ENCODE results near the gene COPE.

COPE gene

DNA sequence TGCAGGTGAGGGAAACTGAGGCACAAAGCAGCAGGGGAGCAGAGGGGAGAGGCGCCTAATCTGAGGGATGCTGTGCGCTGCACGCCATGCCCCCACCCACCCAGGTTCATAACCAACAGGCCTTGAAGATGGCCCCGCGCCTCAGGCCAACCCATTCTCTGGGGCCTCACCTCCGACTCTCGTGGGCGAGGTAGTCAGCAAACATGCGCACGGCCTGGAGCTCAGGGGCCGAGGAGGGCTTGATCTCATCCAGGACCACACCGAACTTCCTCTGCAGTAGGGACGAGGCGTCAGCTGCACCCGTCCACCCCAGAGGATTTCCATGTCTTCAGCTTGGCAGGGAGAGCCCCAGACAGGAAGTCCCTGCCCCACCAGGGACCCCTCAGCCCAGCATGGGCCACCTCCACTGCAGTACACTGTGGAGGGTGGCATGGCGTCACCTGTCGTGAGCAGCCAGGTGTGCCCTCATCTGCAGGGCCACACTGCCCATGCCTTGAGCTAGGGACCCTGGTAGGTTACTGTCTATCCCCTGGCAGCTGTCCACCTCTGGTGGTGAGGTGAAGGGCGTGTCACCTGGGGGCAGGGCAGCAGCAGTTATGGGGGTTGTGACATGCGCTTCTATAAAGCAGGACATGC is 8.3 kb downstream of the COPE start:
- peaks cover 0 to 1% of the 10 kb centered on the region in 2 donors for H3K9me3 ChIP-seq (replicated peaks in 1 of 2; ENCODE audit: control insufficient read depth in 2 of 2, insufficient read depth in 1 of 2, low read depth in 1 of 2, low read length in 2 of 2)
- H4K91ac ChIP-seq (ENCODE audit: low read depth, low read length, poor library complexity) = no peak overlapping the region
- H2BK15ac ChIP-seq (ENCODE audit: low read length) = no peak overlapping the region
- peak overlapping the region; percentile 25 for H3K23ac ChIP-seq (ENCODE audit: low read depth, low read length, poor library complexity)
- no peak for DNase-seq (ENCODE audit: low spot score)
- no peak overlapping the region for H3K27ac ChIP-seq (replicated peaks; ENCODE audit: low read length)
- H3K36me3 ChIP-seq (replicated peaks in 1 of 2; ENCODE audit: control insufficient read depth in 2 of 2, insufficient read depth in 2 of 2, low read length in 2 of 2) = peaks cover 32 to 85% of the 10 kb centered on the region in 2 donors
- no peak overlapping the region for H3K14ac ChIP-seq (ENCODE audit: low read length)
- peak overlapping the region; percentile 46 for H2AK5ac ChIP-seq (ENCODE audit: low read depth, low read length)
- no peak overlapping the region for H2BK5ac ChIP-seq (ENCODE audit: low read length)
- peak overlapping the region; percentile 60 for H3K9ac ChIP-seq (ENCODE audit: low read depth, low read length, poor library complexity)
- WGBS, 2 donors (ENCODE audit: extremely low coverage in 2 of 2, insufficient read length in 2 of 2, insufficient replicate concordance in 1 of 2) = no CpG with 5 or more reads among the region's 19 CpGs
- H3K4me3 ChIP-seq (ENCODE audit: low read length in 2 of 2) = no peak overlapping the region
- no peak overlapping the region for H3K4me2 ChIP-seq (ENCODE audit: insufficient read depth, low read length, poor library complexity, severe bottlenecking)
- peaks cover 24% of the 10 kb centered on the region for H3K79me1 ChIP-seq (ENCODE audit: low read depth, low read length)
- no peaks in the 10 kb centered on the region for H3K4me1 ChIP-seq (ENCODE audit: control insufficient read depth in 2 of 2, insufficient read depth in 1 of 2, low read depth in 1 of 2, low read length in 2 of 2)
- H2BK120ac ChIP-seq (ENCODE audit: low read depth, low read length) = no peak overlapping the region
- H3K18ac ChIP-seq (ENCODE audit: low read length) = no peak overlapping the region
- peak overlapping the region; percentile 65 for H4K8ac ChIP-seq (ENCODE audit: low read depth, low read length)
- no peaks in the 10 kb centered on the region for H3K27me3 ChIP-seq (ENCODE audit: control insufficient read depth in 3 of 3, insufficient read depth in 3 of 3, low read depth in 1 of 3, low read length in 3 of 3)
- H2BK12ac ChIP-seq (ENCODE audit: low read length) = no peak overlapping the region
- no peak overlapping the region for H2AFZ ChIP-seq (ENCODE audit: low read length)
- H3K4ac ChIP-seq (ENCODE audit: low read length) = no peak overlapping the region

DNA sequence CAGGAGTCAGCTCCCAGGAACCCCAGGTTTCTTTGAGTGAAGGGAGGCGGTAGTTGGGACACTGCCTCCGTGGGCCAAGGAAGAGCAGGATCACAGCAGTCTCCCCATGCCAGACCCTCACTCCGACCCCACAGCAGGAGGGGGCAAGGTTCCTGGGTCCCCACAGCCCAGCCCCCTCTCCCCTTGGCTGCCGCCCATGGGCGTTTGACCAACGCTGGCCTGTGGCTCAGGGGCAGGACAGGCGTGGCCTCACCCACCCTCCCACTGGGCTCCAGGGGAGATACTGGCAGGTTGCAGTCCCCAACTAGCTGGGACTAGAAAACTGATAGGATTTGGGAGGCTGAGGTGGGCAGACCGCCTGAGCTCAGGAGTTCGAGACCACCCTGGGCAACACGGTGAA is 9.2 kb downstream of the COPE start:
- Histone ChIP-seq H3K27me3 (ENCODE audit: control insufficient read depth in 3 of 3, insufficient read depth in 3 of 3, low read depth in 1 of 3, low read length in 3 of 3) (no peaks in the 10 kb centered on the region), H3K36me3 (replicated peaks in 1 of 2; ENCODE audit: control insufficient read depth in 2 of 2, insufficient read depth in 2 of 2, low read length in 2 of 2) (peaks cover 30 to 85% of the 10 kb centered on the region in 2 donors)

DNA sequence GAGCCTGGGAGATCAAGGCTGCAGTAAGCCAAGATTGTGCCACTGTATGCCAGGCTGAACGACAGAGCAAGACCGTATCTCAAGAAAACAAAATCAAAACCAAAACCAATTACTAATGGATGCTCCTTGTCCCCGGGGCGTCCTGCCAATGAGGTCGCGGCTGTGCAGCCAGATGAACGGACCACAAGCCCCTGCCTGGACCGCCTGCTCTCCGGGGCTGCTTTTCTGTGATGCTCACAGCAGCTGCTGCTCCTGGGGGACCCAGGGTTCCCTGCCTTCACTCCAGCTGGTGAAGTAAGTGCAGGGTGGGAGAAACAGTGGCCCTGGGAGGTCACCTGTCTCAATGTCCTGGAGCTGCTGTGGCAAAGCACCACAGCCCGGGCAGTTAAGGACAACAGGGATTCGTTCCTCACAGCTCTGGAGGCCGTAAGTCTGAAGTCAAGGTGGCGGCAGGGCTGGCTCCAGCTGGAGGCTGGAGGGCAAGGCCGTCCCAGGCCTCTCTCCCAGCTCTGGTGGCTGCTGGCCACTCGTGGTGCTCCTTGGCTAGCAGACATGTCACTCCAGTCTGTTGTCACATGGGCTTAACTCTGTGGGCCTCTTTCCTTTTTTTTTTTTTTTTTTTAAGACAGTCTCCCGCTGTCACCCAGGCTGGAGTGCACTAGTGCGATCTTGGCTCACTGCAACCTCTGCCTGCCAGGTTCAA is 10.1 kb downstream of the COPE start:
- Histone ChIP-seq H3K14ac (ENCODE audit: low read length) (no peak overlapping the region), H3K27ac (replicated peaks; ENCODE audit: low read length) (no peak overlapping the region), H3K4me3 (ENCODE audit: low read length in 2 of 2) (peak overlapping the region in 1 of 2 donors; percentile 48), H3K23ac (ENCODE audit: low read depth, low read length, poor library complexity) (no peak overlapping the region), H3K36me3 (replicated peaks in 1 of 2; ENCODE audit: control insufficient read depth in 2 of 2, insufficient read depth in 2 of 2, low read length in 2 of 2) (peaks cover 32 to 86% of the 10 kb centered on the region in 2 donors), H3K9ac (ENCODE audit: low read depth, low read length, poor library complexity) (no peak overlapping the region), H3K4ac (ENCODE audit: low read length) (no peak overlapping the region), H2AK5ac (ENCODE audit: low read depth, low read length) (no peak overlapping the region), H4K8ac (ENCODE audit: low read depth, low read length) (no peak overlapping the region), H3K27me3 (ENCODE audit: control insufficient read depth in 3 of 3, insufficient read depth in 3 of 3, low read depth in 1 of 3, low read length in 3 of 3) (no peaks in the 10 kb centered on the region), H2BK15ac (ENCODE audit: low read length) (no peak overlapping the region), H3K9me3 (replicated peaks in 1 of 2; ENCODE audit: control insufficient read depth in 2 of 2, insufficient read depth in 1 of 2, low read depth in 1 of 2, low read length in 2 of 2) (peaks cover 0 to 1% of the 10 kb centered on the region in 2 donors), H2BK120ac (ENCODE audit: low read depth, low read length) (no peak overlapping the region), H2BK12ac (ENCODE audit: low read length) (no peak overlapping the region), H2AFZ (ENCODE audit: low read length) (no peak overlapping the region), H3K18ac (ENCODE audit: low read length) (no peak overlapping the region), H3K4me1 (ENCODE audit: control insufficient read depth in 2 of 2, insufficient read depth in 1 of 2, low read depth in 1 of 2, low read length in 2 of 2) (no peaks in the 10 kb centered on the region), H3K79me1 (ENCODE audit: low read depth, low read length) (peaks cover 21% of the 10 kb centered on the region), H2BK5ac (ENCODE audit: low read length) (no peak overlapping the region), H3K4me2 (ENCODE audit: insufficient read depth, low read length, poor library complexity, severe bottlenecking) (no peak overlapping the region), H4K91ac (ENCODE audit: low read depth, low read length, poor library complexity) (no peak overlapping the region)
- no CpG with 5 or more reads among the region's 17 CpGs for WGBS, 2 donors (ENCODE audit: extremely low coverage in 2 of 2, insufficient read length in 2 of 2, insufficient replicate concordance in 1 of 2)
- DNase-seq (ENCODE audit: low spot score) = no peak

More for the DNA sequence above, 9.2 kb downstream of the COPE start:
- no peak overlapping the region for H2AFZ ChIP-seq (ENCODE audit: low read length)
- no peak overlapping the region for H2BK5ac ChIP-seq (ENCODE audit: low read length)
- H4K91ac ChIP-seq (ENCODE audit: low read depth, low read length, poor library complexity) = no peak overlapping the region
- H3K14ac ChIP-seq (ENCODE audit: low read length) = no peak overlapping the region
- H3K4me2 ChIP-seq (ENCODE audit: insufficient read depth, low read length, poor library complexity, severe bottlenecking) = no peak overlapping the region
- no peak overlapping the region for H3K27ac ChIP-seq (replicated peaks; ENCODE audit: low read length)
- no peak overlapping the region for H4K8ac ChIP-seq (ENCODE audit: low read depth, low read length)
- H3K9ac ChIP-seq (ENCODE audit: low read depth, low read length, poor library complexity) = no peak overlapping the region
- no peak overlapping the region for H2BK12ac ChIP-seq (ENCODE audit: low read length)
- H3K18ac ChIP-seq (ENCODE audit: low read length) = no peak overlapping the region
- no peak overlapping the region for H2AK5ac ChIP-seq (ENCODE audit: low read depth, low read length)
- H3K4me1 ChIP-seq (ENCODE audit: control insufficient read depth in 2 of 2, insufficient read depth in 1 of 2, low read depth in 1 of 2, low read length in 2 of 2) = no peaks in the 10 kb centered on the region
- no CpG with 5 or more reads among the region's 10 CpGs for WGBS, 2 donors (ENCODE audit: extremely low coverage in 2 of 2, insufficient read length in 2 of 2, insufficient replicate concordance in 1 of 2)
- H3K4ac ChIP-seq (ENCODE audit: low read length) = no peak overlapping the region
- no peak overlapping the region for H3K23ac ChIP-seq (ENCODE audit: low read depth, low read length, poor library complexity)
- peaks cover 0 to 1% of the 10 kb centered on the region in 2 donors for H3K9me3 ChIP-seq (replicated peaks in 1 of 2; ENCODE audit: control insufficient read depth in 2 of 2, insufficient read depth in 1 of 2, low read depth in 1 of 2, low read length in 2 of 2)
- no peak overlapping the region for H2BK15ac ChIP-seq (ENCODE audit: low read length)
- no peak overlapping the region for H2BK120ac ChIP-seq (ENCODE audit: low read depth, low read length)
- no peak overlapping the region for H3K4me3 ChIP-seq (ENCODE audit: low read length in 2 of 2)
- no peak for DNase-seq (ENCODE audit: low spot score)
- H3K79me1 ChIP-seq (ENCODE audit: low read depth, low read length) = peaks cover 21% of the 10 kb centered on the region

All from neuronal stem cell (in vitro differentiated cells).